SKM-1 treated with dmso at 0.1 percent for 144 hours (cell line): ENCODE measurements around the gene PRDM16.

Source experiments
- DNase-seq: peaks from one replicate; lab custom pipeline; 2025; ENCODE audit not compliant: unreplicated experiment; lab: John Stamatoyannopoulos, UW

The PRDM16 gene

GRCh38 chr1:3290915-3291314 is 221.9 kb downstream of the PRDM16 start:
- no peak for DNase-seq

GRCh38 chr1:3292051-3292722 is 223.2 kb downstream of the PRDM16 start:
- no peak for DNase-seq

DNA sequence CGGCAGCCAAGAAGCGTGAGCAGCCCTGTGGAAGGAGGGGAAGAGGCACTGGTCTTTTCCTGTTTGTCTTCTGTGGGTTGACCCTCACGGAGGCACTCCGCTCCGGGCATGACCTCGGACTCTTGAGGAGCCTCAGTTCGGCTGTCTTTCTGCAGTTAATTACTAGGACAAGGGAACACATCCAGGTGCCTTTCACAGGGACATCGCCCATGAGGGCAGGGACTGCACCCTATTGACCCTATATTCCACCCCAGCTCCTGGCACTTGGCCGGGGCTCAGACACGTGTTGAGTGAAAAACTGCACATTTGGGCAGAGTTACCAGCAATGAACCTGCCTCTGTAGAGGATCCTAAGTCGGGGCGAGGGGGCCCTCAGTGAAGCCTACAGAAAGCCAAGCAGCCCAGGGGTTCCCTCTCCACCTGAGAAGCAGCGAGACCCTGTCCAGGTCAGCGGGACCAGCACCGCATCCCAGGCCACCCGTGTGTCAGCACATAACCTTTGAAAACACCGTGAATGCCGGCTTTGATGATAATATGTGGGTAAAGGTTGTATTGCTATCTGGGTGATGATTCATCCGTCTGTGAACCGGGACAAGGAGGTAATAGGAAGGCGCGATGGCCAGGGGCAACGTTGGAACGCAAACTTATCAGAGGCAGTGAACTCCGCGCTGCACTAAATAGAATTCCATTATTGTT is 224.0 kb downstream of the PRDM16 start:
- DNase-seq = no peak

GRCh38 chr1:3293563-3294080 is 224.6 kb downstream of the PRDM16 start:
- no peak for DNase-seq

DNA sequence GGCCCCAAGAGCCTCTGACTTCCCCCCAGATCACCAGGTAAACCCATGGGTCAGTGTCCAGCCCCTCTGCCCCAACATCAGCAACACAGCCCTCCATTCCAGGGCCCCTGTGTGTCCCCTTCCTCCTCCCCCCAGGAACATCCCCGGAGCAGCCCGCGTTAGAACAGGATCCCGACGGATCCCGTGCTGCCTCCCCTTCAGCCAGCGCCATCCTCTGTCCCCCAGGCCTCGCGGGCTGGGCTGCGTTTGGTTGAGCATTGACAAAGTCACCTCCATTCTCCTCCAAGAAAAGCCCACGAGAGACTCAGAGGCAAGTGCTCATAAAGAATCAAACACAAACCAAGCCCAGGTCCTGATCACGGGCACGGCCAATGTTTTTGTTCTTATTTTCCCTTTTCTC is 225.4 kb downstream of the PRDM16 start:
- no peak for DNase-seq

GRCh38 chr1:3295846-3296245 is 226.8 kb downstream of the PRDM16 start:
- no peak for DNase-seq

- no peak for DNase-seq
Observed at GRCh38 chr1:3296326-3296725, 227.3 kb downstream of the PRDM16 start.

DNA sequence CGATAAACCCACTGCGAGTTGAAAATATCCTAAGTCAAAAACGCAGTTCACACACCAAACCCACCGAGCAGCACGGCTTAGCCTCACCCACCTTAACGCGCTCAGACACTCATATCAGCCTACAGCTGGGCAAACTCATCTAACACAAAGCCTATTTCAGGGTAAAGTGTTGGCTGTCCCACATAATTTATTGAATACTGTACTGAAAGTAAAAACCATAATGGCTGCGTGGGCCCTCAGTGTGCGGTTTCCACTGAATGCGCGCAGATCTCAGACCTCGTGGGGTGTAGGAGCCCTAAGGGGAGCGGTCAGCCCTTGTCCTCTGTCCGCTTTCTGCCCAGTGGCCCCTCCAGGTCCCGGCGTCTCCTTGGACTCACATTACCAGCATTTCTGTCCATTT is 227.8 kb downstream of the PRDM16 start:
- no peak for DNase-seq

- no peak for DNase-seq
Observed at GRCh38 chr1:3297756-3298155, 228.8 kb downstream of the PRDM16 start.

DNA sequence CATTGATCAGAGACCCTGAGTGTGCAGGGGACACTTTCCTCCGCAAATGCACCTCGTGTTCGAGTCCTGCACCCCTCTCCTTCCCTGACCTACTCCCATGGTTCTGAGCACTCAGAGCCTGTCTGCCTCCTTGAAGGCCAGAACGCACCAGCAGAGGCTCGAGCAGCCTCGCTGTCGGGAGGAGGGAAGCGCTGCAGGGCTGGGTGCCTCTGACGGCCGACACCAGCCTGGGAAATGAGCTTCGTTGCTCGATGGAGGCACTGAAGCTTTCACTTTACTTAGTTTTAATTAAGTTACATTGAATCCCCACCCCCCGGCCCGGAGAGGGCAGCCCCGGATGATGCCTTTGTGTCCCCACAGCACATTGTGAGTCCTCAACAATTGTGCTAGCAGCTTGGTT is 229.2 kb downstream of the PRDM16 start:
- no peak for DNase-seq

DNA sequence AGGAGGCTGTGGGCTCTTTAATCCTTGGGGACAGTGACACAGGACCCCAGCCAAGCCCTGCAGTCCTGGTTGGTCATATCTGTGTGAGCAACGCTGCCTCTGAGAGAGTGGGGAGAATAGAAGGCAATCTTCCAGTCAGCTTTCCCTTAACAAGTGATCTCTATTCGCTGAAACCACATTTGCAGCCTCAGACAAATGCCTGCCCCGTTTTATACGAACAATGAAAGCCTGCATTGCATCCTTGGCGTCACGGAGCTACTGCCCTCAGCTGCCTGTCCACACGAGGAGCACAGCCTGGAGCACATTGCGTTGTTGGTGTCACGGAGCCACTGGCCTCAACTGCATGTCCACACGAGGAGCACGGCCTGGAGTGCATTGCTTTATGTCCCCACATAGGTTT is 235.2 kb downstream of the PRDM16 start:
- DNase-seq = no peak

DNA sequence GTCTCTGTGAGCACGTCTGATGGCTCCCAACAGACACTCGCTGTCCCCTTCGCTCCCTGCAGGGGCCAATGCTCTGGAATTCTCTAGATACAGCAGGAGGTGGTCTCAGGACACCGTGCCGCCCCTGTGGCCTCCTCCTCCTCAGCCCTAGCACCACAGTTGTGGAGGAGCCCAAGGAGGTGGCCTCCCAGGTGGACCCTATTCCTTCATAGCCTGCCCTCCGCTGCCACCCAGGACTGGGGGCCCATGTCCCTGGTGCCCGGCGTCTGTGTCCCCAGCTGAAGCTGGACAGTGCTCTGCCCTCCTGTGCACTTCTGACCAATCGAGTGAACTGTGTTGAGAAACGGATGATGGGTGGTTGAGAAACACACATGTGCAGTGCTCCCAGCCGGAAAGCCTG is 235.7 kb downstream of the PRDM16 start:
- DNase-seq = no peak

DNA sequence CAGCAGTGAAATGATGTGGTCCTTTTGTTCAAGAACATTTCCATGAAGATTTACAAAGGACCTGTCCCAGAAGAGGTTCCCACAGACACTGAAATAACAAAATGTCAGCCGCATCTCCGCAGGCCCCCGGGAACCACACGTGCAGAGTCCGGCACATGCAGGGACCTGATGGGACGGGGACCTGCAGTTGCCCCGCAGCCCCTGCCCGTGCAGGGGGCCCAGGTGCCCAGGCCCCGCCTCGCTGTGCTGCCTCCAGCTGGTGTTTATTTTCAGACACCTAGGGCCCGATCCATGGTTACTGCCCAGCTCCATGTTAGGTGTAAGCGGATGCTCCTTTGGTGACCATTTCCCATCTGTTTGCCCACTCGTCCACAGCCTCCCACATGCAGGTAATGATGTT is 236.2 kb downstream of the PRDM16 start:
- no peak for DNase-seq

DNA sequence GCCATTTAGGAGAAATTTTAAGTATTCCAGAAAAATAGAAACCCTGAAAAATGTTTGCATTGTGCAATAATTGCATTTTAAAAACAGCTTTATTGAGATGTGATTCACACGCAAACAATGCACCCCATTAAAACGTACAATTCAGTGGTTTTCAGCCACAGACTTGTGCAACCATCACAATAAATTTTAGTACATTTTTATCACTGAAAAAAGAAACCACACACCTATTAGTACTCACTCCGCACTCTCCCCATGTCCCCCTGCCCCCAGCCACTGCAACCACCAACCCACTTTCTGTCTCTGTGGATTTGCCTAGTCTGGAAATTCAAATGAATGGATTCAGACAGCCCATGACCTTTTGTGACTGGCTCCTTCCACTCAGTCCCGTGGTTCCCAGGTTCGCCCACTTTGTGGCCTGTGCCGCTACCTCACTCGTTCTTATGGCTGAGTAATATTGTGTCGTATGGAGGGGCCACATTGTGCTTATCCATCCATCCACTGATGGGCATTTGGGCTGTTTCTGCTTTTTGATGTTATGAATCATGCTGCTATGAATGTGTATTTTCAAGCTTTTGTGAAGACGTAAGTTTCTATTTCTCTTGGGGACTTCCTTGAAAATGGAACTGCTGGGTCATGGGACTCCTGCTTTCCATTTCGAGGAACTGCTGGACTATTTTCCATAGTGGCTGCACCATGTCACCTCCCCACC is 237.7 kb downstream of the PRDM16 start:
- no peak for DNase-seq

- DNase-seq = no peak
Observed at GRCh38 chr1:3307359-3307758, 238.4 kb downstream of the PRDM16 start.

- no peak for DNase-seq
Observed at GRCh38 chr1:3308053-3308452, 239.1 kb downstream of the PRDM16 start.

- DNase-seq = no peak
Observed at GRCh38 chr1:3310718-3311400, 241.9 kb downstream of the PRDM16 start.

DNA sequence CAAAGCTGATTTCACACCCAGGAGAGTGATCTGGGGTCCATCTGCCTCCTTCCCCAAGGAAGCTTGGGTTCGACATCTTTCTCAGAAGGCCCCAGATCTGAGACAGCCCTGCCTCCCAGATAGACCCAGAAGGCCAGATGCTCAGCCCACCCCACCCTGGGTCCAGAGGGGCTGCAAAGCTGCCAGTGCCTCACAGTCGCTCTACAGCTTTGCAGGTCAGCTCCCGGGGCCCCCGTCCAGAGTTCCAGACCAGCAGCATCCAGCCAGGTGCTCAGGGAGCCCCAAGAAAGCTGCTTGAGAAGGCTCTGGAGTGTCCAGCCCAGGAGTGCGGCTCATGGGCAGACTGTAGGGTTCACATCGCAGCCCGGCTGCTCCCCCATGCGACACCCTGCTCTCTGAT is 242.7 kb downstream of the PRDM16 start:
- DNase-seq = no peak

- no peak for DNase-seq
Observed at GRCh38 chr1:3312310-3312897, 243.4 kb downstream of the PRDM16 start.

DNA sequence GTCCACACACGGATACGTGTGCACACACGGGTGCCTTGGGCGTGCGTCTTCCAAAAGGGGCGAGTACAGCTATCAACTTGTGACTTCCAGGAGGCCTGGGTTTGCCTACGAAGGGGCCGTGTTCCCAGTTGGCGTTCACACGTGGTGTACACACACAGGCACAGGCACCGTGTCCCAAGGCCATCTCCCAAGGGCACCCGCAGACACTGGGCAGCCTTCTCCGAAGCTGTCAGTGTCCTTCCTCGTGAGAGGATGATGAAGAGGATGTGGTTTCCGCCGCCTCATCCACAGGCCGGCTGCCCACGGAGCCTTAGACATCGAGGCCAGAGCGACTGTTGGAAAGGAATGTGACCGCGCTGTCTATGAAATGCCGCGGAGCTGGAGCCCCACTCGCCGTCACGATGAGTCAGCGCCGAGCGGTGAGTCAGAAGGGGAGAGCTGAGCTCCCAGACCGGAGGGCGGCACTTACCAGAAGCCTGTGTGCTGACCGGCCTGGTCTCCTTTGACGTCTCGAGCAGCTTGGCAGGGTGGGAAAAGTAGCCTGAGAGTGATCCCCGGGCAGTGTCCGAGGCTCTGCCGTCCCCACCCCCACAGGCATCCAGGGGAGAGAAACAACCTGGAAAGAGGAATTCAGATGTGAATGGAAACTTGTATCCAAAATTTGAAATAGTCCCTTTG is 244.0 kb downstream of the PRDM16 start:
- no peak for DNase-seq

GRCh38 chr1:3313576-3313950 is 244.6 kb downstream of the PRDM16 start:
- no peak for DNase-seq
